Lower lobe of right lung (tissue), 2 donors: ENCODE measurements around the gene LCORL. TPM values are rescaled to one million over a fixed set of nuclear protein-coding genes. Genes with fewer than 3 reads are reported as not detected.
"Not testable (repeated sequence)": the region's sequence is repeated elsewhere in the genome, so short reads cannot be mapped to it uniquely, and the experiment has no call there.

Experiments used
- ATAC-seq, 2 donors: fragments of 200-7000 bp; cut with Tn5 transposase; one replicate each; pipeline ENCODE4 v1.9.1; 2020 to 2022; ENCODE audit warnings: mild to moderate bottlenecking in 2 of 2, moderate library complexity in 2 of 2
- DNase-seq: peaks from one replicate; pipeline ENCODE4 v3.0.0-alpha.2; 2020
- H3K27ac ChIP-seq: fragments of 200-600 bp; one replicate; pipeline ENCODE4 v1.8.0; 2022
- H3K27me3 ChIP-seq: fragments of 200-600 bp; one replicate; pipeline ENCODE4 v1.8.0; 2022; ENCODE audit warnings: low read depth
- H3K36me3 ChIP-seq: fragments of 200-600 bp; one replicate; pipeline ENCODE4 v1.8.0; 2022; ENCODE audit warnings: mild to moderate bottlenecking
- H3K4me1 ChIP-seq: fragments of 200-600 bp; one replicate; pipeline ENCODE4 v1.8.0; 2022
- H3K4me3 ChIP-seq: fragments of 200-600 bp; one replicate; pipeline ENCODE4 v1.8.0; 2022; ENCODE audit warnings: mild to moderate bottlenecking
- H3K9me3 ChIP-seq: fragments of 200-600 bp; one replicate; pipeline ENCODE4 v1.8.0; 2022
- CTCF ChIP-seq: fragments of 200-600 bp; IDR thresholded peaks from one replicate; pipeline ENCODE4 v1.8.0; 2022; ENCODE audit warnings: antibody characterized with exemption, mild to moderate bottlenecking
- intact Hi-C: fragments of 100-400 bp; cut with DNase I; formaldehyde crosslinking; loops from one replicate; pipeline ENCODE4 v1.11.0; 2022
- total RNA-seq: library from RNA; stranded (reverse); fragmentation: NEBNext Ultra II Directional; extraction: Animal tissue kit (Norgen Biotek cat#: 25700); gene quantifications from one replicate; pipeline ENCODE4 v1.2.1, GENCODE V29; 2021
- donor health status: DM: no; HTN: yes; CAD: no; lungs with severe emphysema.

The LCORL gene
- total RNA-seq, 1 donor from 2014 or later = 13.6 TPM

DNA sequence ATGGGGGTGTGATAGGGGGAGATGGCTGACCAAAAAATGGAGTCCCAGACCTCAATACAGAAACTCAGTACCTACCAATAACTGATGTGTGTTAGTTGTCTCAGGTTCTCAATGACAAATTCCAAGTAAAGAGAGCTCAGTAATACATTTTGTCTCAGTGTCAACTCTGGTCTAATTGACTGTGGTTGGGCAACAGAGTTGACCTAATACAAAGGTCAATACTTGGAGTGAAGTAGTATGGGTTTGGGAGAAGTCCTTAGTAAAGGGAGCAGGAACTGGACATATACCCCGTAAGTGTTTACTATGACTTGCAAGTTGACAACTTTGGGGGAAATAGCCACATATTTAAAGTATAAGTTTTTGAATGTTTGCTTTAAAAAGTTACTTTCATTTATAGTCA lies 20.5 kb upstream of the LCORL start:
- Histone ChIP-seq H3K9me3 (no peaks in the 10 kb centered on the region), H3K27ac (no peak overlapping the region), H3K4me1 (no peaks in the 10 kb centered on the region), H3K4me3 (no peak overlapping the region), H3K36me3 (no peaks in the 10 kb centered on the region), H3K27me3 (no peaks in the 10 kb centered on the region)
- TF ChIP-seq CTCF = no peak
- no peak for ATAC-seq
- intact Hi-C loops = no loop called here
- no peak for DNase-seq

GRCh38 chr4:18041114-18041513 lies 19.6 kb upstream of the LCORL start:
- ATAC-seq (no peak), DNase-seq (no peak)
- Histone ChIP-seq H3K27ac (no peak overlapping the region), H3K4me1 (no peaks in the 10 kb centered on the region), H3K9me3 (no peaks in the 10 kb centered on the region), H3K36me3 (no peaks in the 10 kb centered on the region), H3K27me3 (no peaks in the 10 kb centered on the region), H3K4me3 (no peak overlapping the region)
- TF ChIP-seq CTCF = no peak
- intact Hi-C loops = no loop called here

DNA sequence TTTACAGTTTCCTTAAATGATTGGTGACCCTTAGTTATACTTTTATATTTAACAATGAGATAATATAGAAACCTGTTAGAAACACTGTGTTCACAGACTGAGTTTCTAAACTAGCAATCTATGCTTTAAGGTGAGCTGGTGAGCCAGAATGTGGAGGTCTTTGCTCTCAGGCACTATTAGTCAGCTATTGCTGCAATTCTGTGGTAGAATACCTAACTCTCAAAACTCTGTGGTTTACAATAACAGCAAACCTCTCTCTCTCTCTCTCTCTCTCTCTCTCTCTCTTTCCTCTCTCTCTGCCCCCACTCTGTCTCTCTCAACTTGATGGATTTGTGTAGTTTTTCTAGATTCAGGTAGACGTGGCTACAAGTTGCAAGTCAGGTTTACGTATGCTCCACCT lies 17.6 kb upstream of the LCORL start:
- Histone ChIP-seq H3K4me1 (no peaks in the 10 kb centered on the region), H3K4me3 (no peak overlapping the region), H3K36me3 (no peaks in the 10 kb centered on the region), H3K27me3 (no peaks in the 10 kb centered on the region), H3K9me3 (no peaks in the 10 kb centered on the region), H3K27ac (no peak overlapping the region)
- no peak for ATAC-seq
- DNase-seq = no peak
- no peak for TF ChIP-seq CTCF
- intact Hi-C loops = no loop called here

DNA sequence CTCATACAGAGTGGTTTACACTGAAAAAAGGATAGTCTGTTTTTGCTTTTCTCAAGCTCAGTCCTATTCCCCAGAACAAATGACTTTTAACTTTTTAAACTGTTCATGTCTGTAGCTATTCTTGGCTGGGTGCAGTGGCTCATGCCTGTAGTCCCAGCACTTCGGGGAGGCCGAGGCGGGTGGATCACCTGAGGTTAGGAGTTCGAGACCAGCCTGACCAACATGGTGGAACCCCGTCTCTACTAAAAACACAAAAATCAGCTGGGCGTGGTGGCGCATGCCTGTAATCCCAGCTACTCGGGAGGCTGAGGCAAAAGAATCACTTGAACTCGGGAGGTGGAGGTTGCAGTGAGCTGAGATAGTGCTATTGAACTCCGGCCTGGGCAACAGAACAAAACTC lies 14.8 kb upstream of the LCORL start:
- ATAC-seq, H3K27ac ChIP-seq, intact Hi-C loops, H3K4me1 ChIP-seq, H3K9me3 ChIP-seq, H3K27me3 ChIP-seq, H3K36me3 ChIP-seq, DNase-seq, H3K4me3 ChIP-seq: not testable (repeated sequence)

- no peaks in the 10 kb centered on the region for H3K4me1 ChIP-seq
- intact Hi-C loops = no loop called here
- no peaks in the 10 kb centered on the region for H3K9me3 ChIP-seq
- ATAC-seq = no peak
- no peaks in the 10 kb centered on the region for H3K27me3 ChIP-seq
- DNase-seq = no peak
- no peak overlapping the region for H3K27ac ChIP-seq
- H3K4me3 ChIP-seq = no peak overlapping the region
- H3K36me3 ChIP-seq = no peaks in the 10 kb centered on the region
- no peak for TF ChIP-seq CTCF
Observed at GRCh38 chr4:18034099-18034498, 12.5 kb upstream of the LCORL start.

DNA sequence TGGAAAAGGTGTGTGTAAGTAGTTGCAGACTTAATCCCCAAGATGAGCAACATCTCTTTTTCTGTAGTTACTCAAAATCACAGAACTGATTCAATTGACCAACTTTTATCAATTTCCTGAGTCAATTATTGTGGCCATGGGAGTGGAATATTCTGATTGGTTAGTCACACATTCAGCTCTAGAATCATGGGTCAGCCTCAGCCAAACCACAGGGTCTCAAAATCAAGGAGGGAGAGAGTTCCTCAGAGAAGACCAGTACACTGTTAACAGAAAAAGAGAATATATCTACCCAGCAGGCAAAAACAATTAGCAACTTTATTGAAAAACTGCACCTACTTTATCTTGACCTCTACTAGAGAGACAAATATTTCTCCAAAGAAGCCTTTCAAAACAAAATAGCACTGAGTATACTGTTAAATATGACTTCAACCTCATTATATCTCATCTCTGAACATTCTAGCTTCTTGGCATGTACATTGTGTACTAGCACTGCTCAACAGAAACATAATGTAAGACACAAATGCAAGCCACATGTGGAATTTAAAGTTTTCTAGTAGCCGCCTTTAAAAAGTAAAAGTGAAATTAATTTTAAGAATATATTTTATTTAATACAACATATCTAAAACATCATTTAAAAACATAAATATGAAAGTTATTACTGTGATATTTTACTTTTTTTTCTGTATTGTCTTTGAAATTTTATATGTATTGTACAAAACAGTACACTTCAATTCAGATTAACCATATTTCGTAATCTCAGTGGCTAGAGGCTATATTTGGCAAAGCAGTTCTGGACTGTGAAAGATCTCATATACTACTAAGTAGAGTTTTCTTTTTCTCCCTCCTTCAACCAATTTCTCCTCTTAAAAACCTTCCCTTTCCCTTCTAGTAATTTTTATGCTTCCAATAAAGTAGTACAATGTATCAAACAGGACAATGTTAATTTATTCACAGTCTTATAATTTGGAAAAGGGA lies 11.8 kb upstream of the LCORL start:
- no peak for TF ChIP-seq CTCF
- intact Hi-C loops = no loop called here
- Histone ChIP-seq H3K4me3 (no peak overlapping the region), H3K9me3 (no peaks in the 10 kb centered on the region), H3K27ac (no peak overlapping the region), H3K4me1 (no peaks in the 10 kb centered on the region), H3K36me3 (no peaks in the 10 kb centered on the region), H3K27me3 (no peaks in the 10 kb centered on the region)
- no peak for DNase-seq
- ATAC-seq = no peak
